ENCODE measurements around the gene SLCO4A1.

The SLCO4A1 gene

GRCh38 chr20:62638055-62638570 lies 4.2 kb upstream of the SLCO4A1 start:
- DNase-seq = no peak

GRCh38 chr20:62638679-62639406 lies 3.5 kb upstream of the SLCO4A1 start:
- no peak for DNase-seq

- DNase-seq = no peak
These were observed 2.5 kb upstream of the SLCO4A1 start for GRCh38 chr20:62639765-62640164.

GRCh38 chr20:62640870-62641269 lies 1.4 kb upstream of the SLCO4A1 start:
- DNase-seq = no peak

GRCh38 chr20:62641321-62642050 lies 817 bp upstream of the SLCO4A1 start:
- DNase-seq = no peak

GRCh38 chr20:62642666-62643520 lies 590 bp downstream of the SLCO4A1 start:
- peak; percentile 23 to 51 for DNase-seq

- no peak for DNase-seq
These were observed 1.3 kb downstream of the SLCO4A1 start for GRCh38 chr20:62643521-62644043.

GRCh38 chr20:62644044-62644795 lies 1.9 kb downstream of the SLCO4A1 start:
- no peak for DNase-seq

- no peak for DNase-seq
These were observed 2.6 kb downstream of the SLCO4A1 start for GRCh38 chr20:62644802-62645496.

GRCh38 chr20:62645613-62646012 lies 3.3 kb downstream of the SLCO4A1 start:
- DNase-seq = no peak

- DNase-seq = no peak
These were observed 4.7 kb downstream of the SLCO4A1 start for GRCh38 chr20:62646851-62647520.

- no peak for DNase-seq
These were observed 5.4 kb downstream of the SLCO4A1 start for GRCh38 chr20:62647521-62648317.

- no peak for DNase-seq
These were observed 6.2 kb downstream of the SLCO4A1 start for GRCh38 chr20:62648318-62648995.

GRCh38 chr20:62649140-62649539 lies 6.8 kb downstream of the SLCO4A1 start:
- no peak for DNase-seq

- no peak for DNase-seq
These were observed 8.4 kb downstream of the SLCO4A1 start for GRCh38 chr20:62650551-62651284.

- peak; percentile 78 to 84 for DNase-seq
These were observed 9.2 kb downstream of the SLCO4A1 start for GRCh38 chr20:62651285-62652021.

GRCh38 chr20:62652041-62652893 lies 10.0 kb downstream of the SLCO4A1 start:
- DNase-seq = peak; percentile 79 to 84
